PC-9 (cell line): ENCODE results near the gene PLD6. TPM values are rescaled to one million over a fixed set of nuclear protein-coding genes. Genes with fewer than 3 reads are reported as not detected.

Source experiments
- BruUV-seq: library from RNA; stranded (reverse); fragments of 400-500 nt; replicated peaks from 2 replicates; lab custom pipeline; 2021; lab: Mats Ljungman, UMichigan
- CTCF ChIA-PET: fragments of 300-600 bp; sonication (Branson Sonifier 250); formaldehyde crosslinking; loops from one replicate; lab custom pipeline; 2022; ENCODE audit warnings: antibody characterized with exemption; lab: Charles Lee
- POLR2A ChIA-PET: fragments of 300-600 bp; sonication (Branson Sonifier 250); formaldehyde crosslinking; loops from one replicate; lab custom pipeline; 2022; ENCODE audit warnings: antibody characterized with exemption; ENCODE audit not compliant: unreplicated experiment; lab: Charles Lee
- DNase-seq, 2 experiments: peaks; one replicate each; pipeline versions ENCODE4 v3.0.0 to v3.0.0-alpha.2; 2015 to 2022; ENCODE audit warnings: mixed read lengths in 1 of 2
- H2AFZ ChIP-seq: fragments of 200-600 bp; sonication (generic); 2 replicates; pipeline ENCODE4 v1.8.1; 2017; ENCODE audit warnings: antibody characterized with exemption
- H3F3A ChIP-seq: fragments of 200-600 bp; sonication (generic); 2 replicates; pipeline ENCODE4 v1.8.1; 2017; ENCODE audit warnings: antibody characterized with exemption, mild to moderate bottlenecking, low read depth; ENCODE audit not compliant: insufficient read depth
- H3K27ac ChIP-seq: fragments of 200-600 bp; sonication (generic); 2 replicates; pipeline ENCODE4 v1.6.1; 2016; ENCODE audit warnings: mixed run types
- H3K27me3 ChIP-seq: fragments of 200-600 bp; sonication (generic); 2 replicates; pipeline ENCODE4 v1.6.1; 2016; ENCODE audit warnings: low read depth, mixed run types; ENCODE audit not compliant: insufficient read depth
- H3K36me3 ChIP-seq: fragments of 200-600 bp; sonication (generic); 2 replicates; pipeline ENCODE4 v1.6.1; 2016; ENCODE audit warnings: low read depth, mixed run types
- H3K4me1 ChIP-seq: fragments of 200-600 bp; sonication (generic); replicated peaks from 2 replicates; pipeline ENCODE4 v1.6.1; 2016; ENCODE audit warnings: mixed run types; ENCODE audit not compliant: insufficient read depth
- H3K4me2 ChIP-seq: fragments of 200-600 bp; sonication (generic); 2 replicates; pipeline ENCODE4 v1.6.1; 2017; ENCODE audit warnings: mixed run types
- H3K4me3 ChIP-seq: fragments of 200-600 bp; sonication (generic); 2 replicates; pipeline ENCODE4 v1.6.1; 2016; ENCODE audit warnings: mixed run types
- H3K79me2 ChIP-seq: fragments of 200-600 bp; sonication (generic); 2 replicates; pipeline ENCODE4 v1.6.1; 2017; ENCODE audit warnings: low read depth, mixed run types
- H3K9me2 ChIP-seq: fragments of 200-600 bp; sonication (generic); 2 replicates; pipeline ENCODE4 v1.8.1; 2017; ENCODE audit warnings: mild to moderate bottlenecking; ENCODE audit not compliant: insufficient read depth
- H3K9me3 ChIP-seq: fragments of 200-600 bp; sonication (generic); 2 replicates; pipeline ENCODE4 v1.8.1; 2016; ENCODE audit warnings: low read depth; ENCODE audit not compliant: insufficient read depth
- H4K20me1 ChIP-seq: fragments of 200-600 bp; sonication (generic); 2 replicates; pipeline ENCODE4 v1.8.1; 2017; ENCODE audit not compliant: insufficient read depth
- CTCF ChIP-seq: fragments of 200-600 bp; sonication (generic); conservative IDR thresholded peaks from 2 replicates; pipeline ENCODE4 v1.6.1; 2017; ENCODE audit warnings: mixed run types, antibody characterized with exemption, mild to moderate bottlenecking, moderate library complexity
- EZH2 ChIP-seq: fragments of 200-600 bp; sonication (generic); IDR thresholded peaks from 2 replicates; pipeline ENCODE4 v1.8.0; 2017; ENCODE audit warnings: antibody characterized with exemption, low read depth
- intact Hi-C: fragments of 100-400 bp; cut with micrococcal nuclease; formaldehyde crosslinking; loops from one replicate; pipeline ENCODE4 v1.10.0; 2022; ENCODE audit not compliant: unreplicated experiment
- total RNA-seq: library from RNA; stranded (reverse); gene quantifications from 2 replicates; pipeline ENCODE4 v1.2.3, GENCODE V29; 2021

Gene PLD6
- total RNA-seq, 1 experiment from 2014 or later: 4.1 TPM

- Histone ChIP-seq H3K79me2 (0 out of 2 replicates have a peak, but pooled peaks cover 5% of the 10 kb centered on the region), H3K9me2 (no peaks in the 10 kb centered on the region), H3K4me2 (no peak overlapping the region), H3K9me3 (no peaks in the 10 kb centered on the region), H2AFZ (no peak overlapping the region), H3K27me3 (no peaks in the 10 kb centered on the region), H3K27ac (no peak overlapping the region), H3K4me1 (no peaks in the 10 kb centered on the region), H3K4me3 (no peak overlapping the region), H3F3A (peaks cover 51% of the 10 kb centered on the region), H4K20me1 (peaks cover 71% of the 10 kb centered on the region), H3K36me3 (peaks cover 53% of the 10 kb centered on the region)
- no TSS peak for BruUV-seq
- intact Hi-C loops: no loop called here
- DNase-seq: no peak
- ChIA-PET CTCF (interaction anchor here (0.5 to 0.6 kb wide), 2 partner anchors 167 to 994 kb away, joined by 3 to 5 read pairs; no protein-coding TSS in a partner anchor), POLR2A (interaction anchor here (0.8 kb wide), 1 partner anchor 164 kb away, joined by 3 read pairs; no protein-coding TSS in a partner anchor)
- TF ChIP-seq CTCF (no peak), EZH2 (no peak)
Measured at GRCh38 chr17:17169396-17169795, 36.7 kb downstream of the PLD6 start.

- BruUV-seq: no TSS peak
- POLR2A ChIA-PET: no interaction called here
- intact Hi-C loops: no loop called here
Measured at GRCh38 chr17:17168401-17168800, 37.7 kb downstream of the PLD6 start.

GRCh38 chr17:17167986-17168385 lies 38.1 kb downstream of the PLD6 start:
- intact Hi-C loops: no loop called here
- no peaks in the 10 kb centered on the region for H3K4me1 ChIP-seq
- H3K36me3 ChIP-seq: peaks cover 57% of the 10 kb centered on the region
- no peaks in the 10 kb centered on the region for H3K27me3 ChIP-seq
- no peak overlapping the region for H2AFZ ChIP-seq
- no peak overlapping the region for H3K27ac ChIP-seq
- no TSS peak for BruUV-seq
- H3K9me2 ChIP-seq: no peaks in the 10 kb centered on the region
- TF ChIP-seq CTCF (no peak), EZH2 (no peak)
- H3F3A ChIP-seq: peaks cover 55% of the 10 kb centered on the region
- no peaks in the 10 kb centered on the region for H3K9me3 ChIP-seq
- no peak overlapping the region for H3K4me2 ChIP-seq
- POLR2A ChIA-PET: no interaction called here
- H4K20me1 ChIP-seq: peaks cover 71% of the 10 kb centered on the region
- CTCF ChIA-PET: no interaction called here
- H3K79me2 ChIP-seq: 0 out of 2 replicates have a peak, but pooled peaks cover 5% of the 10 kb centered on the region
- DNase-seq: no peak
- H3K4me3 ChIP-seq: no peak overlapping the region

More at GRCh38 chr17:17168401-17168800, 37.7 kb downstream of the PLD6 start:
- Histone ChIP-seq H2AFZ (no peak overlapping the region), H3K4me1 (no peaks in the 10 kb centered on the region), H3K9me3 (no peaks in the 10 kb centered on the region), H3K79me2 (0 out of 2 replicates have a peak, but pooled peaks cover 5% of the 10 kb centered on the region), H3K9me2 (no peaks in the 10 kb centered on the region), H4K20me1 (peaks cover 71% of the 10 kb centered on the region), H3K36me3 (peaks cover 57% of the 10 kb centered on the region), H3F3A (peaks cover 54% of the 10 kb centered on the region), H3K27ac (no peak overlapping the region), H3K4me2 (no peak overlapping the region), H3K4me3 (no peak overlapping the region), H3K27me3 (no peaks in the 10 kb centered on the region)
- DNase-seq: no peak
- no peak for TF ChIP-seq EZH2
- TF ChIP-seq CTCF: no peak
- CTCF ChIA-PET: no interaction called here
